ENCODE results near the gene PPP4R3B.

The PPP4R3B gene

DNA sequence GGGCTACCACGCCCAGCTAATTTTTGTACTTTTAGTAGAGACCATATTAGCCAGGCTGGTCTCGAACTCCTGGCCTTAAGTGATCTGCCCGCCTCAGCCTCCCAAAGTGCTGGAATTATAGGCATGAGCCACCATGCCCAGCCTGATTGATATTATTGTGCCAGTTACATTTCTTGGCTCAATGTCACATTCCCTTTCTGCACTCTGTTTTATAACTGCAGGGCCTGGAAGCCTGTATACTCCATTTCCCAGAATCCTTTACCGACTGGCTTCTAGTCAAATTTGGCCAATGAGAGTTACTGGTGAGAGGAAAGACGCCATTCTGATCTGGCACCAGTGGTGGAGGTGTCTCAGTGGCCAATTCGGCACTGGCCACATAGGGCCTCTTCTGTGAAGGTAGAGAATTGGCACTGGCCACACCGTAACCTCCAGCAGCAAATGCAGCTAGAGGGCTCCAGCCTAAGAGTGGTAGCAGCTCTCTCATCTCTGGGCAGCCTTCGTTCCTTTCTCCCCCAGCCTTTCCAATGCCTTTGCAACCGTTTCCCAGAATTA lies 114.8 kb downstream of the PPP4R3B start:
- H3F3A ChIP-seq (ENCODE audit: insufficient read depth) = no peaks in the 10 kb centered on the region
- no peaks in the 10 kb centered on the region for H3K27me3 ChIP-seq (ENCODE audit: low read length)
- H3K79me2 ChIP-seq (ENCODE audit: insufficient read depth, low read length) = no peaks in the 10 kb centered on the region
- no peaks in the 10 kb centered on the region for H3K9me2 ChIP-seq (replicated peaks; ENCODE audit: insufficient read depth, low read length)
- H3K27ac ChIP-seq (ENCODE audit: low read depth, low read length) = no peak overlapping the region
- H2AFZ ChIP-seq (ENCODE audit: low read depth, low read length, severe bottlenecking) = no peak overlapping the region
- H3K4me2 ChIP-seq (ENCODE audit: low read depth, low read length, poor library complexity, severe bottlenecking) = no peak overlapping the region
- no peaks in the 10 kb centered on the region for H4K20me1 ChIP-seq (ENCODE audit: low read depth, low read length)
- TF ChIP-seq, protein P1, sequence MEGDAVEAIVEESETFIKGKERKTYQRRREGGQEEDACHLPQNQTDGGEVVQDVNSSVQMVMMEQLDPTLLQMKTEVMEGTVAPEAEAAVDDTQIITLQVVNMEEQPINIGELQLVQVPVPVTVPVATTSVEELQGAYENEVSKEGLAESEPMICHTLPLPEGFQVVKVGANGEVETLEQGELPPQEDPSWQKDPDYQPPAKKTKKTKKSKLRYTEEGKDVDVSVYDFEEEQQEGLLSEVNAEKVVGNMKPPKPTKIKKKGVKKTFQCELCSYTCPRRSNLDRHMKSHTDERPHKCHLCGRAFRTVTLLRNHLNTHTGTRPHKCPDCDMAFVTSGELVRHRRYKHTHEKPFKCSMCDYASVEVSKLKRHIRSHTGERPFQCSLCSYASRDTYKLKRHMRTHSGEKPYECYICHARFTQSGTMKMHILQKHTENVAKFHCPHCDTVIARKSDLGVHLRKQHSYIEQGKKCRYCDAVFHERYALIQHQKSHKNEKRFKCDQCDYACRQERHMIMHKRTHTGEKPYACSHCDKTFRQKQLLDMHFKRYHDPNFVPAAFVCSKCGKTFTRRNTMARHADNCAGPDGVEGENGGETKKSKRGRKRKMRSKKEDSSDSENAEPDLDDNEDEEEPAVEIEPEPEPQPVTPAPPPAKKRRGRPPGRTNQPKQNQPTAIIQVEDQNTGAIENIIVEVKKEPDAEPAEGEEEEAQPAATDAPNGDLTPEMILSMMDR (IDR thresholded peaks at IDR 0.05; ENCODE audit: insufficient read depth, low read length, poor library complexity, severe bottlenecking) = no peak
- no peak for TF ChIP-seq EZH2phosphoT487 (conservative IDR thresholded peaks at IDR 0.05; ENCODE audit: low read length)
- no peaks in the 10 kb centered on the region for H3K9me3 ChIP-seq (ENCODE audit: insufficient read depth, low read length)
- H3K36me3 ChIP-seq (ENCODE audit: low read length) = no peaks in the 10 kb centered on the region
- H3K4me3 ChIP-seq (ENCODE audit: insufficient read depth, low read length, poor library complexity, severe bottlenecking) = no peak overlapping the region
- no peak overlapping the region for H3K9ac ChIP-seq (ENCODE audit: low read length)

DNA sequence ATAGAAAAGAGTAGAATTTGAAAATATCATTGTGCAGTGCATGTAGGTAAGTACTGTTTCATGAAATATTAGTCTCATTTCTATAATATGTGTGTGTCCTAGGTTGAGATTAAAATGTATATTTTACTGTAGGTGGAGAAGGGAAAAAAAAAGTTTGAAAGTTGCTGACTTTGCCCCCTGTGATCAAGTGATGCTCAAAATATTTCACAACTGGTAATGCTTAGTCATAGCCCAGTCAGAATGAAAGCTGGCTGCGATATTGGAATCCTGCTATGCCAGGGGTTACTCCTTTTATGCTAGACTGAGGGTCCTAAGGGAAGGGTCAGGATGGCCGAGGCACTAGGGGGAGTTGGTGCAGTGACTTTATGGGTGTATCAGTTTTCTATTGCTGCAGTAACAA lies 117.4 kb downstream of the PPP4R3B start:
- TF ChIP-seq, protein P1 (IDR thresholded peaks at IDR 0.05; ENCODE audit: insufficient read depth, low read length, poor library complexity, severe bottlenecking) = no peak
- no peak for TF ChIP-seq EZH2phosphoT487 (conservative IDR thresholded peaks at IDR 0.05; ENCODE audit: low read length)
- Histone ChIP-seq H3F3A (ENCODE audit: insufficient read depth) (no peaks in the 10 kb centered on the region), H3K9ac (ENCODE audit: low read length) (no peak overlapping the region), H3K4me2 (ENCODE audit: low read depth, low read length, poor library complexity, severe bottlenecking) (no peak overlapping the region), H2AFZ (ENCODE audit: low read depth, low read length, severe bottlenecking) (no peak overlapping the region), H3K4me3 (ENCODE audit: insufficient read depth, low read length, poor library complexity, severe bottlenecking) (no peak overlapping the region), H3K9me2 (replicated peaks; ENCODE audit: insufficient read depth, low read length) (no peaks in the 10 kb centered on the region), H3K36me3 (ENCODE audit: low read length) (no peaks in the 10 kb centered on the region), H3K27me3 (ENCODE audit: low read length) (no peaks in the 10 kb centered on the region), H3K79me2 (ENCODE audit: insufficient read depth, low read length) (no peaks in the 10 kb centered on the region), H4K20me1 (ENCODE audit: low read depth, low read length) (no peaks in the 10 kb centered on the region), H3K9me3 (ENCODE audit: insufficient read depth, low read length) (no peaks in the 10 kb centered on the region), H3K27ac (ENCODE audit: low read depth, low read length) (no peak overlapping the region)

DNA sequence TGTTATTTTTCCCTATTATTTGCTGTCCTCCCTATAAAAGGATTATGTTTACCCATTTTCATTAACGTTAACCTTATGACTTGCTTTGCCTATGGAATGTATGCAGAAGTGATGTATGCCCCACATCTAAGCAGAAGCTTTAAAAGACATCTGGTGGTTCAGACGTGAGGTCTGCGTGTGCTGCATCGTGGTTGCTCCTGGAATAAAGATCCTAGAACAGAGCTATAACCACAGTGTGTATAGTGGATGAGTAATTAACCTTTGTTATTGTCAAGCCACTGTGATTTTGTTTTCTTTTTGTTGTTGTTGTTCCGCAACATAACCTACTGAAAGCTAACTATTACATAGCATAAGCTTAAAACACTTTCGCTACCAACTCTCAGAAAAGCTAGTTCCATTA lies 118.8 kb downstream of the PPP4R3B start:
- Histone ChIP-seq H3F3A (ENCODE audit: insufficient read depth) (no peaks in the 10 kb centered on the region), H3K36me3 (ENCODE audit: low read length) (no peaks in the 10 kb centered on the region), H3K27me3 (ENCODE audit: low read length) (no peaks in the 10 kb centered on the region), H3K79me2 (ENCODE audit: insufficient read depth, low read length) (no peaks in the 10 kb centered on the region), H4K20me1 (ENCODE audit: low read depth, low read length) (no peaks in the 10 kb centered on the region), H3K9me3 (ENCODE audit: insufficient read depth, low read length) (no peaks in the 10 kb centered on the region), H3K9ac (ENCODE audit: low read length) (no peak overlapping the region), H3K4me3 (ENCODE audit: insufficient read depth, low read length, poor library complexity, severe bottlenecking) (no peak overlapping the region), H3K9me2 (replicated peaks; ENCODE audit: insufficient read depth, low read length) (no peaks in the 10 kb centered on the region), H3K4me2 (ENCODE audit: low read depth, low read length, poor library complexity, severe bottlenecking) (no peak overlapping the region), H3K27ac (ENCODE audit: low read depth, low read length) (no peak overlapping the region), H2AFZ (ENCODE audit: low read depth, low read length, severe bottlenecking) (no peak overlapping the region)
- TF ChIP-seq, protein P1 (IDR thresholded peaks at IDR 0.05; ENCODE audit: insufficient read depth, low read length, poor library complexity, severe bottlenecking) = no peak
- no peak for TF ChIP-seq EZH2phosphoT487 (conservative IDR thresholded peaks at IDR 0.05; ENCODE audit: low read length)

Data from SU-DHL-6 (cell line).